A673 (cell line): ENCODE results near the gene SMAD6.

Source experiments
- CTCF ChIP-seq: fragments of 300-800, 200-600 bp; sonication (generic); conservative IDR thresholded peaks from 2 replicates; pipeline ENCODE4 v1.5.1; 2017; ENCODE audit warnings: low read depth, mild to moderate bottlenecking, antibody characterized with exemption, low read length, moderate library complexity, mixed read lengths
- EZH2 ChIP-seq: fragments of 200-600 bp; sonication (generic); IDR thresholded peaks from 2 replicates; pipeline ENCODE4 v1.6.1; 2017; ENCODE audit warnings: borderline replicate concordance, low read depth, mild to moderate bottlenecking, mixed read lengths, antibody characterized with exemption, low read length; ENCODE audit not compliant: poor library complexity, severe bottlenecking

- no peak for TF ChIP-seq EZH2
- no peak for TF ChIP-seq CTCF
These were observed 14.6 kb downstream of the SMAD6 start for GRCh38 chr15:66716656-66717020.
